Measurements from ENCODE around the gene SLC7A14. TPM values are rescaled to one million over a fixed set of nuclear protein-coding genes. Genes with fewer than 3 reads are reported as not detected.

SLC7A14 gene
- total and polyA plus RNA-seq, 2 donors (not counting 3 experiments of a cell fraction or from before 2014, with no cell fraction given), result 0.07 to 0.57 TPM

GRCh38 chr3:170508291-170508690 is 77.6 kb downstream of the SLC7A14 start:
- DNase-seq (ENCODE audit: low read depth, low spot score) (no peak), FAIRE-seq (no peak)
- no peak for TF ChIP-seq FOS (IDR thresholded peaks at IDR 0.05; ENCODE audit: borderline replicate concordance, insufficient read depth, low read length)
- no peaks in the 10 kb centered on the region for H3K9me3 ChIP-seq (replicated peaks; ENCODE audit: control insufficient read depth, insufficient read depth, low read length)
- H3K79me2 ChIP-seq (ENCODE audit: control insufficient read depth, insufficient read depth, low read length), result no peaks in the 10 kb centered on the region
- no peak overlapping the region for H3K4me2 ChIP-seq (ENCODE audit: insufficient read depth, low read length)
- no peak overlapping the region for H3K4me3 ChIP-seq (replicated peaks in 1 of 3; ENCODE audit: insufficient read depth in 1 of 3, low read depth in 1 of 3, low read length in 3 of 3)
- intact Hi-C loops (cut with micrococcal nuclease), result no loop called here
- CTCF ChIA-PET, result interaction anchor here (1.0 to 1.7 kb wide), 6 partner anchors 9 to 303 kb away, joined by 3 to 6 read pairs (median 4); no protein-coding TSS in a partner anchor
- no peak overlapping the region for H3K27ac ChIP-seq (ENCODE audit: insufficient read depth, low read depth, low read length)
- POLR2A ChIA-PET, result no interaction called here
- no peak overlapping the region for H3K9ac ChIP-seq (replicated peaks; ENCODE audit: extremely low read depth, insufficient read depth, low read length)
- peaks cover 4% of the 10 kb centered on the region for H3K4me1 ChIP-seq (ENCODE audit: control insufficient read depth, extremely low read depth, insufficient read depth, low read length)
- dilution Hi-C loops (cut with MboI; ENCODE audit: extremely low pct_ligation_motif_present, low sequenced_read_pairs), result no loop called here
- H3K9me1 ChIP-seq (replicated peaks; ENCODE audit: control insufficient read depth, extremely low read depth, insufficient read depth, low read length), result no peaks in the 10 kb centered on the region
- no TSS peak for BruUV-seq (replicated peaks)
- H3K36me3 ChIP-seq (ENCODE audit: control insufficient read depth in 2 of 2, extremely low read depth in 1 of 2, insufficient read depth in 2 of 2, low read length in 2 of 2), result no peaks in the 10 kb centered on the region
- H2AFZ ChIP-seq (ENCODE audit: low read depth, low read length), result no peak overlapping the region
- H3K27me3 ChIP-seq (ENCODE audit: control insufficient read depth in 2 of 2, insufficient read depth in 2 of 2, low read length in 2 of 2), result no peaks in the 10 kb centered on the region
- H4K20me1 ChIP-seq (replicated peaks; ENCODE audit: control insufficient read depth, extremely low read depth, insufficient read depth, low read length), result no peaks in the 10 kb centered on the region

- H3K9me3 ChIP-seq (replicated peaks; ENCODE audit: control insufficient read depth, insufficient read depth, low read length), result no peaks in the 10 kb centered on the region
- no peak overlapping the region for H2AFZ ChIP-seq (ENCODE audit: low read depth, low read length)
- no peak overlapping the region for H3K4me3 ChIP-seq (replicated peaks in 1 of 3; ENCODE audit: insufficient read depth in 1 of 3, low read depth in 1 of 3, low read length in 3 of 3)
- no peaks in the 10 kb centered on the region for H3K27me3 ChIP-seq (ENCODE audit: control insufficient read depth in 2 of 2, insufficient read depth in 2 of 2, low read length in 2 of 2)
- H3K9me1 ChIP-seq (replicated peaks; ENCODE audit: control insufficient read depth, extremely low read depth, insufficient read depth, low read length), result no peaks in the 10 kb centered on the region
- ChIA-PET POLR2A (no interaction called here), CTCF (interaction anchor here (0.8 to 1.7 kb wide), 8 partner anchors 11 to 305 kb away, joined by 3 to 7 read pairs (median 3); no protein-coding TSS in a partner anchor)
- H3K4me1 ChIP-seq (ENCODE audit: control insufficient read depth, extremely low read depth, insufficient read depth, low read length), result peaks cover 4% of the 10 kb centered on the region
- dilution Hi-C loops (cut with MboI; ENCODE audit: extremely low pct_ligation_motif_present, low sequenced_read_pairs), result no loop called here
- H3K36me3 ChIP-seq (ENCODE audit: control insufficient read depth in 2 of 2, extremely low read depth in 1 of 2, insufficient read depth in 2 of 2, low read length in 2 of 2), result no peaks in the 10 kb centered on the region
- intact Hi-C loops (cut with micrococcal nuclease), result no loop called here
- FAIRE-seq (peak; percentile 33), DNase-seq (ENCODE audit: low read depth, low spot score) (no peak)
- no peaks in the 10 kb centered on the region for H3K79me2 ChIP-seq (ENCODE audit: control insufficient read depth, insufficient read depth, low read length)
- H3K27ac ChIP-seq (ENCODE audit: insufficient read depth, low read depth, low read length), result no peak overlapping the region
- BruUV-seq (replicated peaks), result no TSS peak
- TF ChIP-seq GATA2 (IDR thresholded peaks at IDR 0.05; ENCODE audit: insufficient read depth, insufficient read length, low read depth, low read length), result no peak
- no peak for TF ChIP-seq JUN (IDR thresholded peaks at IDR 0.05; ENCODE audit: borderline replicate concordance, insufficient read depth, insufficient read length, low read depth)
- TF ChIP-seq MAX (IDR thresholded peaks at IDR 0.05; ENCODE audit: insufficient read depth, insufficient read length), result no peak
- no peak for TF ChIP-seq CTCF (IDR thresholded peaks at IDR 0.05; ENCODE audit: extremely low read depth in 1 of 2, insufficient read depth in 1 of 2, low read depth in 1 of 2, low read length in 2 of 2)
- no peak for TF ChIP-seq FOS (IDR thresholded peaks at IDR 0.05; ENCODE audit: borderline replicate concordance, insufficient read depth, low read length)
- TF ChIP-seq POLR2A (IDR thresholded peaks at IDR 0.05; ENCODE audit: low read depth, low read length), result no peak
- H3K9ac ChIP-seq (replicated peaks; ENCODE audit: extremely low read depth, insufficient read depth, low read length), result no peak overlapping the region
- H3K4me2 ChIP-seq (ENCODE audit: insufficient read depth, low read length), result no peak overlapping the region
- no peaks in the 10 kb centered on the region for H4K20me1 ChIP-seq (replicated peaks; ENCODE audit: control insufficient read depth, extremely low read depth, insufficient read depth, low read length)
These were observed 78.8 kb downstream of the SLC7A14 start for GRCh38 chr3:170507063-170507462.
